CD14-positive monocyte (primary cell): Measurements from ENCODE around the gene ULK4. TPM values are rescaled to one million over a fixed set of nuclear protein-coding genes. Genes with fewer than 3 reads are reported as not detected.

Experiments used
- DNase-seq, 3 donors: peaks; one replicate each; pipeline ENCODE4 v3.0.0-alpha.2; 2011 to 2022
- H2AFZ ChIP-seq: 2 replicates; pipeline ENCODE4 v1.6.0; 2012; ENCODE audit warnings: mild to moderate bottlenecking, low read depth, low read length, inconsistent platforms; ENCODE audit not compliant: insufficient read depth, poor library complexity, severe bottlenecking
- H3K27ac ChIP-seq, 2 donors: 1 replicate in 1 of 2; 2 replicates in 1 of 2; pipeline ENCODE4 v1.5.1; 2012 to 2013; ENCODE audit warnings: low read length in 2 of 2, control low read depth in 1 of 2, inconsistent platforms in 1 of 2, low read depth in 1 of 2, mild to moderate bottlenecking in 1 of 2
- H3K27me3 ChIP-seq, 2 donors: one replicate each; pipeline versions ENCODE4 v1.6.0 to v1.6.1; 2011 to 2013; ENCODE audit warnings: low read length in 2 of 2; ENCODE audit not compliant: control insufficient read depth in 2 of 2, insufficient read depth in 2 of 2
- H3K36me3 ChIP-seq, 2 donors: replicated peaks in 1 of 2; 1 replicate in 1 of 2; 2 replicates in 1 of 2; pipeline versions ENCODE4 v1.5.1 to v1.6.1; 2012 to 2013; ENCODE audit warnings: low read length in 2 of 2, control low read depth in 1 of 2, inconsistent platforms in 1 of 2, mild to moderate bottlenecking in 1 of 2; ENCODE audit not compliant: insufficient read depth in 2 of 2, control insufficient read depth in 1 of 2
- H3K4me1 ChIP-seq, 2 donors: 1 replicate in 1 of 2; 2 replicates in 1 of 2; pipeline versions ENCODE4 v1.5.1 to v1.6.1; 2012 to 2013; ENCODE audit warnings: low read length in 2 of 2, control low read depth in 1 of 2, inconsistent platforms in 1 of 2, mild to moderate bottlenecking in 1 of 2, moderate library complexity in 1 of 2; ENCODE audit not compliant: insufficient read depth in 2 of 2, control insufficient read depth in 1 of 2
- H3K4me2 ChIP-seq: replicated peaks from 2 replicates; pipeline ENCODE3; 2012; ENCODE audit warnings: low read length, moderate library complexity, mild to moderate bottlenecking; ENCODE audit not compliant: poor library complexity, severe bottlenecking; ENCODE audit errors: extremely low read depth
- H3K4me3 ChIP-seq, 3 experiments: fragments of 200-600 bp in 1 of 3; sonication (generic) in 1 of 3; replicated peaks in 1 of 3; 1 replicate in 2 of 3; 2 replicates in 1 of 3; pipeline ENCODE4 v1.5.1; 2011 to 2013; ENCODE audit warnings: low read length in 3 of 3, mild to moderate bottlenecking in 3 of 3, control low read depth in 2 of 3, low read depth in 2 of 3, inconsistent platforms in 1 of 3, moderate library complexity in 1 of 3
- H3K79me2 ChIP-seq: 2 replicates; pipeline ENCODE4 v1.6.0; 2012; ENCODE audit warnings: mild to moderate bottlenecking, control low read depth, inconsistent platforms, low read length, moderate library complexity; ENCODE audit not compliant: insufficient read depth
- H3K9ac ChIP-seq: 2 replicates; pipeline ENCODE4 v1.6.0; 2017; ENCODE audit warnings: low read length, mild to moderate bottlenecking; ENCODE audit not compliant: insufficient read depth, poor library complexity, severe bottlenecking
- H3K9me3 ChIP-seq, 2 donors: replicated peaks in 1 of 2; 1 replicate in 1 of 2; 2 replicates in 1 of 2; pipeline versions ENCODE4 v1.5.1 to v1.6.1; 2012 to 2013; ENCODE audit warnings: low read length in 2 of 2, control low read depth in 1 of 2; ENCODE audit not compliant: control insufficient read depth in 1 of 2, insufficient read depth in 1 of 2
- H4K20me1 ChIP-seq: 2 replicates; pipeline ENCODE4 v1.6.0; 2012; ENCODE audit warnings: mild to moderate bottlenecking, low read length, control low read depth, moderate library complexity; ENCODE audit not compliant: insufficient read depth
- H3K27ac Mint-ChIP-seq, 7 donors: one replicate each; pipeline ENCODE4 v1.8.0; 2020; ENCODE audit warnings: mild to moderate bottlenecking in 7 of 7, mixed read lengths in 7 of 7, moderate library complexity in 6 of 7, inconsistent platforms in 2 of 7
- H3K27me3 Mint-ChIP-seq, 3 donors: one replicate each; pipeline ENCODE4 v1.8.0; 2021 to 2022; ENCODE audit warnings: low read depth in 3 of 3, mild to moderate bottlenecking in 3 of 3, mixed read lengths in 3 of 3, moderate library complexity in 3 of 3, inconsistent platforms in 1 of 3
- H3K36me3 Mint-ChIP-seq, 2 donors: one replicate each; pipeline ENCODE4 v1.8.0; 2020; ENCODE audit warnings: mixed read lengths in 2 of 2, inconsistent platforms in 1 of 2, mild to moderate bottlenecking in 1 of 2
- H3K4me1 Mint-ChIP-seq: one replicate; pipeline ENCODE4 v1.8.0; 2020; ENCODE audit warnings: mild to moderate bottlenecking, mixed read lengths
- H3K4me3 Mint-ChIP-seq, 2 donors: one replicate each; pipeline ENCODE4 v1.8.0; 2020; ENCODE audit warnings: mild to moderate bottlenecking in 2 of 2, mixed read lengths in 2 of 2, moderate library complexity in 1 of 2
- H3K9me3 Mint-ChIP-seq, 7 donors: one replicate each; pipeline ENCODE4 v1.8.0; 2020 to 2022; ENCODE audit warnings: mixed read lengths in 7 of 7, mild to moderate bottlenecking in 6 of 7, moderate library complexity in 6 of 7, inconsistent platforms in 2 of 7
- WGBS: methylation state at CpG from one replicate; pipeline ENCODE4 v1.1.5; 2013; ENCODE audit warnings: missing lambda C conversion rate; ENCODE audit not compliant: insufficient coverage; 5-methylcytosine and 5-hydroxymethylcytosine counted together
- intact Hi-C, 2 donors: fragments of 100-400 bp; cut with micrococcal nuclease; formaldehyde crosslinking; loops; one replicate each; pipeline versions ENCODE4 v1.15.0 to v1.15.1; 2023
- polyA plus RNA-seq, 3 donors: library from polyadenylated mRNA; depleted of rRNA in 1 of 3; unstranded in 2 of 3; stranded (reverse) in 1 of 3; fragments of 300-500 nt in 2 of 3; fragments of >200 nt in 1 of 3; fragmentation: Illumina TruSeq in 2 of 3; gene quantifications; 1 replicate in 2 of 3; 2 replicates in 1 of 3; pipeline ENCODE4 v1.2.3, GENCODE V29; 2012 to 2021
- TF ChIP-seq, protein P1 (sequence below): fragments of 200-600 bp; IDR thresholded peaks from one replicate; pipeline ENCODE4 v1.8.0; 2022; ENCODE audit warnings: antibody characterized with exemption, mild to moderate bottlenecking

The ULK4 gene
- polyA plus RNA-seq, 3 donors: 6.7 to 14.0 (median 11.8) TPM

- H3K27me3 Mint-ChIP-seq: peaks cover 0 to 4% (median 0%) of the 10 kb centered on the region in 3 donors
- H3K4me3 ChIP-seq: no peak overlapping the region
- WGBS: no CpG with 5 or more reads among the region's 1 CpG
- no peak overlapping the region for H3K4me3 Mint-ChIP-seq
- TF ChIP-seq, protein P1, sequence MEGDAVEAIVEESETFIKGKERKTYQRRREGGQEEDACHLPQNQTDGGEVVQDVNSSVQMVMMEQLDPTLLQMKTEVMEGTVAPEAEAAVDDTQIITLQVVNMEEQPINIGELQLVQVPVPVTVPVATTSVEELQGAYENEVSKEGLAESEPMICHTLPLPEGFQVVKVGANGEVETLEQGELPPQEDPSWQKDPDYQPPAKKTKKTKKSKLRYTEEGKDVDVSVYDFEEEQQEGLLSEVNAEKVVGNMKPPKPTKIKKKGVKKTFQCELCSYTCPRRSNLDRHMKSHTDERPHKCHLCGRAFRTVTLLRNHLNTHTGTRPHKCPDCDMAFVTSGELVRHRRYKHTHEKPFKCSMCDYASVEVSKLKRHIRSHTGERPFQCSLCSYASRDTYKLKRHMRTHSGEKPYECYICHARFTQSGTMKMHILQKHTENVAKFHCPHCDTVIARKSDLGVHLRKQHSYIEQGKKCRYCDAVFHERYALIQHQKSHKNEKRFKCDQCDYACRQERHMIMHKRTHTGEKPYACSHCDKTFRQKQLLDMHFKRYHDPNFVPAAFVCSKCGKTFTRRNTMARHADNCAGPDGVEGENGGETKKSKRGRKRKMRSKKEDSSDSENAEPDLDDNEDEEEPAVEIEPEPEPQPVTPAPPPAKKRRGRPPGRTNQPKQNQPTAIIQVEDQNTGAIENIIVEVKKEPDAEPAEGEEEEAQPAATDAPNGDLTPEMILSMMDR: no peak
- no peak overlapping the region for H3K27ac Mint-ChIP-seq
- no peaks in the 10 kb centered on the region for H3K4me1 Mint-ChIP-seq
- H3K9ac ChIP-seq: no peak overlapping the region
- DNase-seq: no peak
- H3K9me3 Mint-ChIP-seq: peaks cover 0 to 5% (median 2%) of the 10 kb centered on the region in 7 donors
- no peaks in the 10 kb centered on the region for H4K20me1 ChIP-seq
- no peaks in the 10 kb centered on the region for H3K9me3 ChIP-seq
- no peaks in the 10 kb centered on the region for H3K79me2 ChIP-seq
- intact Hi-C loops: no loop called here
- no peaks in the 10 kb centered on the region for H3K36me3 Mint-ChIP-seq
- H2AFZ ChIP-seq: no peak overlapping the region
- H3K4me1 ChIP-seq: no peaks in the 10 kb centered on the region
- no peak overlapping the region for H3K4me2 ChIP-seq
- H3K27ac ChIP-seq: no peak overlapping the region
- H3K27me3 ChIP-seq: no peaks in the 10 kb centered on the region
- no peaks in the 10 kb centered on the region for H3K36me3 ChIP-seq
Observed at GRCh38 chr3:41629986-41630385, 331.9 kb downstream of the ULK4 start.

- DNase-seq: no peak
- H3K9me3 ChIP-seq: no peaks in the 10 kb centered on the region
- TF ChIP-seq, protein P1: no peak
- Mint-ChIP-seq H3K27me3 (no peaks in the 10 kb centered on the region), H3K4me3 (no peak overlapping the region), H3K4me1 (no peaks in the 10 kb centered on the region), H3K9me3 (peaks cover 0 to 5% (median under 1%) of the 10 kb centered on the region in 7 donors), H3K36me3 (no peaks in the 10 kb centered on the region), H3K27ac (no peak overlapping the region)
- H3K27ac ChIP-seq: no peak overlapping the region
- no peak overlapping the region for H2AFZ ChIP-seq
- no peak overlapping the region for H3K4me2 ChIP-seq
- H4K20me1 ChIP-seq: no peaks in the 10 kb centered on the region
- no peaks in the 10 kb centered on the region for H3K27me3 ChIP-seq
- WGBS: 92% methylated on average over 4 of the region's 4 CpGs
- no peaks in the 10 kb centered on the region for H3K36me3 ChIP-seq
- H3K4me3 ChIP-seq: no peak overlapping the region
- H3K9ac ChIP-seq: no peak overlapping the region
- H3K79me2 ChIP-seq: no peaks in the 10 kb centered on the region
- H3K4me1 ChIP-seq: no peaks in the 10 kb centered on the region
- intact Hi-C loops: no loop called here
Observed at GRCh38 chr3:41629072-41629471, 332.8 kb downstream of the ULK4 start.
